Spleen (tissue), 11 donors: ENCODE results near the gene LETMD1. TPM values are rescaled to one million over a fixed set of nuclear protein-coding genes. Genes with fewer than 3 reads are reported as not detected.
"Not testable (repeated sequence)": the region's sequence is repeated elsewhere in the genome, so short reads cannot be mapped to it uniquely, and the experiment has no call there.

ENCODE experiments used
- DNase-seq: peaks from one replicate; pipeline ENCODE4 v3.0.0-alpha.2; 2020
- H3K27ac ChIP-seq, 8 donors: fragments of 200-600 bp; sonication (generic) in 7 of 8; 1 replicate in 4 of 8; 2 replicates in 4 of 8; pipeline versions ENCODE4 v1.5.0 to v1.8.0; 2016 to 2021; ENCODE audit warnings: inconsistent platforms in 4 of 8, mild to moderate bottlenecking in 4 of 8, moderate library complexity in 1 of 8
- H3K27me3 ChIP-seq, 7 donors: fragments of 200-600 bp; sonication (generic) in 6 of 7; replicated peaks in 1 of 7; 1 replicate in 4 of 7; 2 replicates in 3 of 7; pipeline versions ENCODE4 v1.5.0 to v1.8.0; 2016 to 2021; ENCODE audit warnings: inconsistent platforms in 3 of 7, mild to moderate bottlenecking in 1 of 7
- H3K36me3 ChIP-seq, 6 donors: fragments of 200-600 bp; sonication (generic) in 5 of 6; 1 replicate in 4 of 6; 2 replicates in 2 of 6; pipeline versions ENCODE4 v1.5.0 to v1.8.0; 2016 to 2021; ENCODE audit warnings: inconsistent platforms in 2 of 6
- H3K4me1 ChIP-seq, 6 donors: fragments of 200-600 bp; sonication (generic) in 5 of 6; 1 replicate in 3 of 6; 2 replicates in 3 of 6; pipeline versions ENCODE4 v1.5.0 to v1.8.0; 2016 to 2021; ENCODE audit warnings: inconsistent platforms in 3 of 6
- H3K4me3 ChIP-seq, 8 donors: fragments of 200-600 bp; sonication (generic) in 7 of 8; 1 replicate in 4 of 8; 2 replicates in 4 of 8; pipeline versions ENCODE4 v1.5.0 to v1.8.0; 2016 to 2021; ENCODE audit warnings: inconsistent platforms in 4 of 8, mild to moderate bottlenecking in 4 of 8, moderate library complexity in 2 of 8
- H3K9me3 ChIP-seq, 8 donors: fragments of 200-600 bp; sonication (generic) in 7 of 8; 1 replicate in 4 of 8; 2 replicates in 4 of 8; pipeline versions ENCODE4 v1.5.0 to v1.8.0; 2016 to 2021; ENCODE audit warnings: inconsistent platforms in 4 of 8
- CTCF ChIP-seq, 11 experiments: fragments of 200-600 bp in 7 of 11; fragments of 450-650 bp in 4 of 11; sonication (generic) in 4 of 11; IDR thresholded peaks in 8 of 11; conservative IDR thresholded peaks in 3 of 11; 1 replicate in 7 of 11; 2 replicates in 4 of 11; pipeline versions ENCODE4 v1.4.0 to v1.8.0; 2016 to 2021; ENCODE audit warnings: antibody characterized with exemption in 11 of 11, inconsistent platforms in 4 of 11, mild to moderate bottlenecking in 1 of 11
- POLR2A ChIP-seq, 3 donors: fragments of 450-650 bp; IDR thresholded peaks; one replicate each; pipeline ENCODE4 v1.5.1; 2017; ENCODE audit warnings: antibody characterized with exemption in 3 of 3, mild to moderate bottlenecking in 1 of 3
- POLR2AphosphoS5 ChIP-seq, 3 donors: sonication (generic); formaldehyde crosslinking; IDR thresholded peaks; one replicate each; pipeline ENCODE4 v1.5.1; 2017; ENCODE audit warnings: antibody characterized with exemption in 3 of 3
- WGBS, 5 donors: extraction: QIAGEN DNeasy Blood & Tissue Kit in 3 of 5; methylation state at CpG; one replicate each; pipeline versions ENCODE4 v1.1.5 to v1.1.7; 2013 to 2018; 5-methylcytosine and 5-hydroxymethylcytosine counted together
- intact Hi-C: fragments of 100-400 bp; cut with DNase I; formaldehyde crosslinking; loops from one replicate; pipeline ENCODE4 v1.15.0; 2023; ENCODE audit warnings: low total_unique reads
- polyA plus RNA-seq, 3 donors: library from polyadenylated mRNA; stranded (reverse); fragments of 200-250 nt; gene quantifications; one replicate each; pipeline ENCODE4 v1.2.1, GENCODE V29; 2013
- total RNA-seq, 7 donors: library from RNA; depleted of rRNA in 3 of 7; stranded (reverse); fragments of >200 nt in 3 of 7; fragmentation: NEBNext Ultra II Directional in 4 of 7; extraction: Animal tissue kit (Norgen Biotek cat#: 25700) in 4 of 7; gene quantifications; one replicate each; pipeline versions ENCODE4 v1.1.0 to v1.2.1, GENCODE V29; 2016 to 2021
- donor health status: healthy with polysubstance abuse.
- donor health status: DM: no; HTN: no; CAD: no; lungs with moderate emphysema.
- donor health status: DM: no; HTN: no; CAD: no.
- donor health status: Bipolar disorder and iron deficiency.
- donor health status: healthy.
- donor health status: DM: no; HTN: no; CAD: no.
- donor health status: DM: yes; HTN: yes; CAD: no.

The LETMD1 gene
- total and polyA plus RNA-seq, 10 donors, result 51.4 to 85.2 (median 60.0) TPM

GRCh38 chr12:51008329-51009055, 39.6 kb upstream of the LETMD1 start:
- Histone ChIP-seq H3K36me3 (peaks cover 0 to 49% (median 26%) of the 10 kb centered on the region in 6 donors), H3K4me3 (peak overlapping the region in 3 of 8 donors; percentile 2 to 34 (median 4)), H3K27me3 (no peaks in the 10 kb centered on the region), H3K4me1 (peaks cover 0 to 52% (median 26%) of the 10 kb centered on the region in 6 donors), H3K9me3 (no peaks in the 10 kb centered on the region), H3K27ac (peak overlapping the region in 5 of 8 donors; percentile 35 to 76 (median 67))
- TF ChIP-seq POLR2A (IDR thresholded peaks at IDR 0.05), result no peak
- TF ChIP-seq POLR2AphosphoS5 (IDR thresholded peaks at IDR 0.05), result no peak
- no peak for TF ChIP-seq CTCF (IDR thresholded peaks at IDR 0.05 in 8 of 11, conservative IDR thresholded peaks at IDR 0.05 in 3 of 11)
- WGBS, 5 donors, result 93 to 100% (median 97%) methylated on average over 1 of the region's 1 CpG
- DNase-seq, result no peak
- intact Hi-C loops, result no loop called here

GRCh38 chr12:51009056-51009440, 39.1 kb upstream of the LETMD1 start:
- WGBS, 5 donors, result 24 to 44% (median 39%) methylated on average over 8 of the region's 8 CpGs
- Histone ChIP-seq H3K36me3 (peaks cover 0 to 45% (median 25%) of the 10 kb centered on the region in 6 donors), H3K4me3 (peak overlapping the region in 3 of 8 donors; percentile 2 to 34 (median 4)), H3K27me3 (no peaks in the 10 kb centered on the region), H3K4me1 (peaks cover 0 to 55% (median 27%) of the 10 kb centered on the region in 6 donors), H3K9me3 (no peaks in the 10 kb centered on the region), H3K27ac (peak overlapping the region in 5 of 8 donors; percentile 35 to 76 (median 67))
- peak in 1 of 3 donors; percentile 52 for TF ChIP-seq POLR2AphosphoS5 (IDR thresholded peaks at IDR 0.05)
- TF ChIP-seq POLR2A (IDR thresholded peaks at IDR 0.05), result no peak
- peak; percentile 88 for DNase-seq
- intact Hi-C loops, result no loop called here

GRCh38 chr12:51011955-51012354, 36.2 kb upstream of the LETMD1 start:
- no peak for DNase-seq
- no peak for TF ChIP-seq POLR2AphosphoS5 (IDR thresholded peaks at IDR 0.05)
- no peak for TF ChIP-seq CTCF (IDR thresholded peaks at IDR 0.05 in 8 of 11, conservative IDR thresholded peaks at IDR 0.05 in 3 of 11)
- TF ChIP-seq POLR2A (IDR thresholded peaks at IDR 0.05), result no peak
- Histone ChIP-seq H3K4me3 (no peak overlapping the region), H3K36me3 (peaks cover 0 to 16% (median 10%) of the 10 kb centered on the region in 6 donors), H3K4me1 (peaks cover 0 to 55% (median 27%) of the 10 kb centered on the region in 6 donors), H3K9me3 (no peaks in the 10 kb centered on the region), H3K27ac (no peak overlapping the region), H3K27me3 (no peaks in the 10 kb centered on the region)
- WGBS, 5 donors, result 79 to 95% (median 88%) methylated on average over 4 of the region's 4 CpGs
- intact Hi-C loops, result no loop called here

GRCh38 chr12:51012570-51013236, 35.4 kb upstream of the LETMD1 start:
- Histone ChIP-seq H3K27ac (no peak overlapping the region), H3K4me1 (peaks cover 0 to 55% (median 27%) of the 10 kb centered on the region in 6 donors), H3K27me3 (no peaks in the 10 kb centered on the region), H3K36me3 (peaks cover 0 to 8% (median 4%) of the 10 kb centered on the region in 6 donors), H3K4me3 (no peak overlapping the region), H3K9me3 (no peaks in the 10 kb centered on the region)
- no peak for DNase-seq
- TF ChIP-seq POLR2A (IDR thresholded peaks at IDR 0.05), result no peak
- intact Hi-C loops, result no loop called here
- 68 to 83% (median 69%) methylated on average over 5 of the region's 5 CpGs for WGBS, 5 donors

- Histone ChIP-seq H3K27me3 (no peaks in the 10 kb centered on the region), H3K4me1 (peaks cover 0 to 53% (median 25%) of the 10 kb centered on the region in 6 donors), H3K4me3 (no peak overlapping the region), H3K36me3 (peaks cover 0 to 1% (median 0%) of the 10 kb centered on the region in 6 donors), H3K27ac (no peak overlapping the region), H3K9me3 (no peaks in the 10 kb centered on the region)
- intact Hi-C loops, result no loop called here
- no peak for TF ChIP-seq CTCF (IDR thresholded peaks at IDR 0.05 in 8 of 11, conservative IDR thresholded peaks at IDR 0.05 in 3 of 11)
- no peak for TF ChIP-seq POLR2AphosphoS5 (IDR thresholded peaks at IDR 0.05)
- TF ChIP-seq POLR2A (IDR thresholded peaks at IDR 0.05), result no peak
- no peak for DNase-seq
- WGBS, 5 donors, result 88 to 98% (median 96%) methylated on average over 7 of the region's 7 CpGs
These were observed 34.7 kb upstream of the LETMD1 start for GRCh38 chr12:51013441-51013840.

- peaks cover 0 to 53% (median 15%) of the 10 kb centered on the region in 6 donors for H3K4me1 ChIP-seq
- H3K27me3 ChIP-seq, intact Hi-C loops, H3K9me3 ChIP-seq, H3K36me3 ChIP-seq, H3K27ac ChIP-seq, H3K4me3 ChIP-seq, DNase-seq: not testable (repeated sequence)
- 95 to 97% (median 97%) methylated on average over 9 of the region's 9 CpGs for WGBS, 5 donors
These were observed 33.7 kb upstream of the LETMD1 start for GRCh38 chr12:51014467-51014866.
